PFSK-1 (cell line): Measurements from ENCODE around the gene ADAP1.

Experiments used
- FOXP2 ChIP-seq: optimal IDR thresholded peaks from 2 replicates; pipeline ENCODE3; 2011; ENCODE audit warnings: borderline replicate concordance, control low read depth, inconsistent platforms; ENCODE audit not compliant: insufficient read depth; ENCODE audit errors: extremely low read length, extremely low read depth
- POLR2AphosphoS5 ChIP-seq: IDR thresholded peaks from 2 replicates; pipeline ENCODE4 v1.6.1; 2012; ENCODE audit warnings: low read depth, mild to moderate bottlenecking, control low read depth, low read length, moderate library complexity
- REST ChIP-seq, 2 experiments: IDR thresholded peaks; 2 replicates each; pipeline versions ENCODE4 v1.6.1 to v1.8.0; 2011 to 2012; ENCODE audit warnings: low read depth in 2 of 2, low read length in 2 of 2, control low read depth in 1 of 2, inconsistent platforms in 1 of 2, mild to moderate bottlenecking in 1 of 2, moderate library complexity in 1 of 2; ENCODE audit not compliant: insufficient read depth in 1 of 2
- SIN3A ChIP-seq: IDR thresholded peaks from 2 replicates; pipeline ENCODE4 v1.6.1; 2012; ENCODE audit warnings: mild to moderate bottlenecking, low read length, moderate library complexity, borderline replicate concordance; ENCODE audit not compliant: insufficient read depth
- TAF1 ChIP-seq: IDR thresholded peaks from 2 replicates; pipeline ENCODE4 v1.6.1; 2012; ENCODE audit warnings: low read length, control low read depth, borderline replicate concordance; ENCODE audit not compliant: insufficient read depth

- no peak for TF ChIP-seq REST (IDR thresholded peaks at IDR 0.05; ENCODE audit: insufficient read depth in 1 of 2, low read depth in 2 of 2, low read length in 2 of 2)
- no peak for TF ChIP-seq TAF1
- no peak for TF ChIP-seq SIN3A
- no peak for TF ChIP-seq POLR2AphosphoS5
- no peak for TF ChIP-seq FOXP2
Measured at GRCh38 chr7:985127-985416, 30.6 kb upstream of the ADAP1 start.
